Colon (tissue), 2 donors: Measurements from ENCODE around the gene SPG7.

Source experiments
- FAIRE-seq: peaks from 2 replicates; lab custom pipeline; 2012; peaks lifted over from hg19 to GRCh38; lab: Jason Lieb, UNC
- donor health status: control.
- donor health status: control.

SPG7 gene

GRCh38 chr16:89547291-89547690 lies 39.1 kb downstream of the SPG7 start:
- FAIRE-seq, result no peak

- no peak for FAIRE-seq
These were observed 39.7 kb downstream of the SPG7 start for GRCh38 chr16:89547860-89548259.

- FAIRE-seq, result no peak
These were observed 40.3 kb downstream of the SPG7 start for GRCh38 chr16:89548344-89549006.

GRCh38 chr16:89549007-89549700 lies 41.0 kb downstream of the SPG7 start:
- FAIRE-seq, result no peak

- no peak for FAIRE-seq
These were observed 42.3 kb downstream of the SPG7 start for GRCh38 chr16:89550421-89551007.

- FAIRE-seq, result no peak
These were observed 44.1 kb downstream of the SPG7 start for GRCh38 chr16:89552329-89552728.

GRCh38 chr16:89552913-89553312 lies 44.7 kb downstream of the SPG7 start:
- FAIRE-seq, result no peak

GRCh38 chr16:89553733-89554132 lies 45.5 kb downstream of the SPG7 start:
- FAIRE-seq, result no peak

GRCh38 chr16:89554343-89554742 lies 46.1 kb downstream of the SPG7 start:
- FAIRE-seq, result no peak

GRCh38 chr16:89555265-89555664 lies 47.1 kb downstream of the SPG7 start:
- no peak for FAIRE-seq

- no peak for FAIRE-seq
These were observed 47.6 kb downstream of the SPG7 start for GRCh38 chr16:89555780-89556179.

- no peak for FAIRE-seq
These were observed 48.8 kb downstream of the SPG7 start for GRCh38 chr16:89556750-89557689.

GRCh38 chr16:89557690-89558490 lies 49.7 kb downstream of the SPG7 start:
- FAIRE-seq, result no peak

GRCh38 chr16:89560378-89561141 lies 52.4 kb downstream of the SPG7 start, which contains the start of gene RPL13:
Gene RPL13, plus strand, starts transcription at chr16:89560682. Its CDS starts 278 bp downstream, at chr16:89560960.
- no peak for FAIRE-seq

GRCh38 chr16:89561142-89561883 lies 53.1 kb downstream of the SPG7 start:
- FAIRE-seq, result no peak

- FAIRE-seq, result no peak
These were observed 53.8 kb downstream of the SPG7 start for GRCh38 chr16:89561884-89562599.

- no peak for FAIRE-seq
These were observed 54.7 kb downstream of the SPG7 start for GRCh38 chr16:89562939-89563338.

- FAIRE-seq, result no peak
These were observed 55.6 kb downstream of the SPG7 start for GRCh38 chr16:89563639-89564392.
